Esophagus muscularis mucosa (tissue), 4 donors: ENCODE results near the gene ARHGAP15.

Source experiments
- CTCF ChIP-seq, 3 experiments: fragments of 200-600 bp in 2 of 3; fragments of 450-650 bp in 1 of 3; sonication (generic) in 2 of 3; IDR thresholded peaks; one replicate each; pipeline ENCODE4 v1.5.1; 2017 to 2019; ENCODE audit warnings: antibody characterized with exemption in 3 of 3, mild to moderate bottlenecking in 2 of 3, moderate library complexity in 1 of 3
- EP300 ChIP-seq: sonication (generic); formaldehyde crosslinking; IDR thresholded peaks from one replicate; pipeline ENCODE4 v1.6.1; 2017; ENCODE audit warnings: antibody characterized with exemption
- POLR2A ChIP-seq: fragments of 450-650 bp; IDR thresholded peaks from one replicate; pipeline ENCODE4 v1.6.1; 2017; ENCODE audit warnings: antibody characterized with exemption, moderate library complexity, mild to moderate bottlenecking, low read depth
- POLR2AphosphoS5 ChIP-seq, 2 donors: sonication (generic); formaldehyde crosslinking; IDR thresholded peaks; one replicate each; pipeline ENCODE4 v1.6.1; 2017; ENCODE audit warnings: antibody characterized with exemption in 2 of 2

DNA sequence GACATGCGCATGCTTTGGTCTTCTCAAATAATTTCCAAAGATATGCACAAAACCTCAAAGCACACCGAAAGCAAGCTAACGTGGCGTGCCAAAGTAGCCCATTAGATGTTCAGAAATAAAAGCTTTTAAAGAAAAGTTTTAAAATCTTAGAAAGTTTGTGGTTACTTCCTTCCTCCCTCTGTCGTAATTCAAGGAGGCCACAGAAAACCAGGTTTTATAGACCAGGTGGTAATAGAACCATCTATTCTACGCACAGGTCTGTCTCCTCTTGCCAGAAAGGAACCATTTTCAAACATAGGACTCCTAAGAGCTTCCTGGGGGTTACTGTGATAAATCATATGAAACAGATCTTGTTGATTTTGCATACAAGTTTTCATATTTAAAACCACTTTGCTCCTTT is 487.2 kb downstream of the ARHGAP15 start:
- no peak for TF ChIP-seq CTCF (IDR thresholded peaks at IDR 0.05)
- no peak for TF ChIP-seq POLR2AphosphoS5 (IDR thresholded peaks at IDR 0.05)
- TF ChIP-seq EP300: no peak
- TF ChIP-seq POLR2A: no peak
